K562 (cell line): ENCODE results near the gene EHBP1.

Source experiments
- BRD4 ChIP-seq: fragments of 200-600 bp; sonication (generic); IDR thresholded peaks from 2 replicates; pipeline ENCODE4 v1.6.1; 2017; ENCODE audit warnings: inconsistent platforms
- CHD2 ChIP-seq: IDR thresholded peaks from 2 replicates; pipeline ENCODE4 v1.6.1; 2011; ENCODE audit warnings: low read depth, low read length
- CREB5 ChIP-seq: fragments of 250-450 bp; sonication (Bioruptor Pico); IDR thresholded peaks from 2 replicates; pipeline ENCODE4 v1.5.0; 2020; ENCODE audit warnings: mild to moderate bottlenecking
- KDM1A ChIP-seq, 2 experiments: fragments of 450-650 bp; IDR thresholded peaks; 2 replicates each; pipeline ENCODE4 v1.6.1; 2016; ENCODE audit warnings: mild to moderate bottlenecking in 2 of 2
- MAFF ChIP-seq: IDR thresholded peaks from 2 replicates; pipeline ENCODE4 v1.6.1; 2012; ENCODE audit warnings: low read length, improper control_type of control experiment
- MAX ChIP-seq: sonication (generic); formaldehyde crosslinking; IDR thresholded peaks from 2 replicates; pipeline ENCODE4 v1.9.0; 2022; ENCODE audit warnings: mild to moderate bottlenecking, missing genetic modification reagents
- POLR2A ChIP-seq: fragments of 450-650 bp; conservative IDR thresholded peaks from 2 replicates; pipeline ENCODE4 v1.6.1; 2016
- REST ChIP-seq, 2 experiments: fragments of 450-650 bp; formaldehyde crosslinking in 1 of 2; IDR thresholded peaks; 2 replicates each; pipeline versions ENCODE4 v1.4.0 to v1.6.1; 2014 to 2020; ENCODE audit warnings: mild to moderate bottlenecking in 2 of 2, borderline replicate concordance in 1 of 2, low read depth in 1 of 2
- SIN3B ChIP-seq: fragments of 450-650 bp; IDR thresholded peaks from 2 replicates; pipeline ENCODE4 v1.6.1; 2017; ENCODE audit warnings: low read depth, mild to moderate bottlenecking, moderate library complexity
- TCF7 ChIP-seq: sonication (generic); IDR thresholded peaks from 2 replicates; pipeline ENCODE4 v1.6.1; 2016; ENCODE audit warnings: antibody characterized with exemption, borderline replicate concordance
- TEAD4 ChIP-seq, 2 experiments: sonication (generic) in 1 of 2; formaldehyde crosslinking in 1 of 2; IDR thresholded peaks; 2 replicates each; pipeline versions ENCODE4 v1.6.1 to v1.8.0; 2012 to 2022; ENCODE audit warnings: borderline replicate concordance in 1 of 2, inconsistent platforms in 1 of 2, low read length in 1 of 2, mild to moderate bottlenecking in 1 of 2, missing genetic modification reagents in 1 of 2
- ZBTB26 ChIP-seq: fragments of 450-650 bp; formaldehyde crosslinking; IDR thresholded peaks from 2 replicates; pipeline ENCODE4 v1.4.0; 2022; ENCODE audit warnings: missing genetic modification characterization
- ZNF12 ChIP-seq: sonication (generic); formaldehyde crosslinking; IDR thresholded peaks from 2 replicates; pipeline ENCODE4 v1.4.0; 2020; ENCODE audit warnings: mild to moderate bottlenecking, missing genetic modification reagents
- TF ChIP-seq, protein P1 (sequence below), 3 experiments: IDR thresholded peaks in 2 of 3; conservative IDR thresholded peaks in 1 of 3; 2 replicates each; pipeline ENCODE4 v1.5.1; 2011 to 2012; ENCODE audit warnings: low read length in 3 of 3, mild to moderate bottlenecking in 3 of 3, control low read depth in 2 of 3, improper control_type of control experiment in 1 of 3, inconsistent platforms in 1 of 3, low read depth in 1 of 3, mixed read lengths in 1 of 3, moderate library complexity in 1 of 3; ENCODE audit not compliant: insufficient read depth in 2 of 3

DNA sequence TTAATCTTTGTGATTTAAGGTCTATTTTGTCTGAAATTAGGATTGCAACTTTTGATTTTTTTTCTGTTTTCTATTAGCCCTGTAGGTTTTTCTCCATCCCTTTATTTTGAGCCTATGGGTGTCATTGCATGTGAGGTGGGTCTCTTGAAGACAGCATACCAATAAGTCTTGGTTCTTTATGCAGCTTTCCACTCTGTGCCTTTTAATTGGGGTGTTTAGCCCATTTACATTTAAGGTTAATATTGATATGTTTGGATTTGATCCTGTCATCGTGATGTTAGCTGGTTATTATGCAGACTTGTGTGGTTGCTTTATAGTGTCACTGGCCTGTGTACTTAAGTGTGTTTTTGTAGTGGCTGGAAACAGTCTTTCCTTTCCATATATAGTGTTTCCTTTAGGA is 17.7 kb downstream of the EHBP1 start:
- TF ChIP-seq SIN3B (no peak), REST (IDR thresholded peaks at IDR 0.05; ENCODE audit: borderline replicate concordance) (no peak), REST (CRISPR knock-in tag; IDR thresholded peaks at IDR 0.05; ENCODE audit: low read depth) (no peak), CREB5 (CRISPR knock-in tag) (no peak), POLR2A (no peak), MAX (CRISPR knock-in tag) (no peak), BRD4 (no peak), KDM1A (IDR thresholded peaks at IDR 0.05) (no peak), TEAD4 (IDR thresholded peaks at IDR 0.05; ENCODE audit: low read length) (no peak), TEAD4 (CRISPR knock-in tag; IDR thresholded peaks at IDR 0.05; ENCODE audit: borderline replicate concordance) (no peak), MAFF (no peak), TCF7 (no peak), CHD2 (no peak), ZBTB26 (no peak), ZNF12 (no peak)
- TF ChIP-seq, protein P1, sequence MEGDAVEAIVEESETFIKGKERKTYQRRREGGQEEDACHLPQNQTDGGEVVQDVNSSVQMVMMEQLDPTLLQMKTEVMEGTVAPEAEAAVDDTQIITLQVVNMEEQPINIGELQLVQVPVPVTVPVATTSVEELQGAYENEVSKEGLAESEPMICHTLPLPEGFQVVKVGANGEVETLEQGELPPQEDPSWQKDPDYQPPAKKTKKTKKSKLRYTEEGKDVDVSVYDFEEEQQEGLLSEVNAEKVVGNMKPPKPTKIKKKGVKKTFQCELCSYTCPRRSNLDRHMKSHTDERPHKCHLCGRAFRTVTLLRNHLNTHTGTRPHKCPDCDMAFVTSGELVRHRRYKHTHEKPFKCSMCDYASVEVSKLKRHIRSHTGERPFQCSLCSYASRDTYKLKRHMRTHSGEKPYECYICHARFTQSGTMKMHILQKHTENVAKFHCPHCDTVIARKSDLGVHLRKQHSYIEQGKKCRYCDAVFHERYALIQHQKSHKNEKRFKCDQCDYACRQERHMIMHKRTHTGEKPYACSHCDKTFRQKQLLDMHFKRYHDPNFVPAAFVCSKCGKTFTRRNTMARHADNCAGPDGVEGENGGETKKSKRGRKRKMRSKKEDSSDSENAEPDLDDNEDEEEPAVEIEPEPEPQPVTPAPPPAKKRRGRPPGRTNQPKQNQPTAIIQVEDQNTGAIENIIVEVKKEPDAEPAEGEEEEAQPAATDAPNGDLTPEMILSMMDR (IDR thresholded peaks at IDR 0.05 in 2 of 3, conservative IDR thresholded peaks at IDR 0.05 in 1 of 3; ENCODE audit: insufficient read depth in 2 of 3, low read depth in 1 of 3, low read length in 3 of 3), result no peak
